ENCODE data around the gene POLD2. TPM values are rescaled to one million over a fixed set of nuclear protein-coding genes. Genes with fewer than 3 reads are reported as not detected.

Gene POLD2
- total and polyA plus RNA-seq, 2 of the 13 experiments (the other 11 are each of a cell fraction or from before 2014, with no cell fraction given) = 87.6 to 95.1 TPM

GRCh38 chr7:44139311-44140010 is 16.1 kb upstream of the POLD2 start (continued):
- no peak for TF ChIP-seq ZNF768 (CRISPR knock-in tag; IDR thresholded peaks at IDR 0.05)
- no peak for TF ChIP-seq PAWR (CRISPR knock-in tag; IDR thresholded peaks at IDR 0.05; ENCODE audit: borderline replicate concordance)
- TF ChIP-seq RFX1 (IDR thresholded peaks at IDR 0.05) = no peak
- no peak for TF ChIP-seq AGO2 (optimal IDR thresholded peaks at IDR 0.05; ENCODE audit: low read depth, low read length)
- TF ChIP-seq FLYWCH1 (CRISPR knock-in tag; IDR thresholded peaks at IDR 0.05) = no peak

DNA sequence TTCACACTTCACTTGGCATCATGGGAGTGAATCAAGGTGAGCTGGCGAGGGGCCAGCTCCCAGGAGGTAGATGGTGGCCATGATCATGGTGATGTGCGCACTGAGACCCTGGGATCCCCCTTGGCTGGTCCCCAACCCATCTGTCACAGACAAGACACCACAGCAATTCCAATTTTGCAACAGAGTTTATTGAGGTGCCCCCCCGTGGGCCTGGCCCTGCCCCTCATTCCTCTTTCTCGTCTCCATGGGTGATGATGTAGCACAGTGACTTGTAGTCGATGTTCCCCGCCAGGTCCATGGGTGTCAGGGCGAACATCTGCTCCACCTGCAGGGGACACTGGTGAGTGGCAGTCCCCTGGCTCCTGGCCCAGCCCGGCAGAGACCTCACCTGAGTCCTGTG is 15.3 kb upstream of the POLD2 start:
- no TSS peak for BruUV-seq (replicated peaks)
- in situ Hi-C loops (cut with HindIII; ENCODE audit: extremely low pct_ligation_motif_present, low pct_unique_long_range_greater_than_20kb) = no loop called here
- no peak for TF ChIP-seq SNRNP70 (IDR thresholded peaks at IDR 0.05; ENCODE audit: low read depth, low read length)
- no peak for TF ChIP-seq BORCS8-MEF2B (CRISPR knock-in tag; IDR thresholded peaks at IDR 0.05)
- no peak for TF ChIP-seq THAP7 (CRISPR knock-in tag; IDR thresholded peaks at IDR 0.05)
- no peak for TF ChIP-seq CREM (IDR thresholded peaks at IDR 0.05)
- TF ChIP-seq CREM (CRISPR knock-in tag; IDR thresholded peaks at IDR 0.05) = no peak
- no peak for TF ChIP-seq SP140L (CRISPR knock-in tag; IDR thresholded peaks at IDR 0.05; ENCODE audit: borderline replicate concordance)
- no peak for TF ChIP-seq KLF12 (CRISPR knock-in tag; IDR thresholded peaks at IDR 0.05; ENCODE audit: borderline replicate concordance)
- peak; percentile 36 for TF ChIP-seq CTCF (CRISPR knock-in tag; IDR thresholded peaks at IDR 0.05)
- TF ChIP-seq, protein P1, sequence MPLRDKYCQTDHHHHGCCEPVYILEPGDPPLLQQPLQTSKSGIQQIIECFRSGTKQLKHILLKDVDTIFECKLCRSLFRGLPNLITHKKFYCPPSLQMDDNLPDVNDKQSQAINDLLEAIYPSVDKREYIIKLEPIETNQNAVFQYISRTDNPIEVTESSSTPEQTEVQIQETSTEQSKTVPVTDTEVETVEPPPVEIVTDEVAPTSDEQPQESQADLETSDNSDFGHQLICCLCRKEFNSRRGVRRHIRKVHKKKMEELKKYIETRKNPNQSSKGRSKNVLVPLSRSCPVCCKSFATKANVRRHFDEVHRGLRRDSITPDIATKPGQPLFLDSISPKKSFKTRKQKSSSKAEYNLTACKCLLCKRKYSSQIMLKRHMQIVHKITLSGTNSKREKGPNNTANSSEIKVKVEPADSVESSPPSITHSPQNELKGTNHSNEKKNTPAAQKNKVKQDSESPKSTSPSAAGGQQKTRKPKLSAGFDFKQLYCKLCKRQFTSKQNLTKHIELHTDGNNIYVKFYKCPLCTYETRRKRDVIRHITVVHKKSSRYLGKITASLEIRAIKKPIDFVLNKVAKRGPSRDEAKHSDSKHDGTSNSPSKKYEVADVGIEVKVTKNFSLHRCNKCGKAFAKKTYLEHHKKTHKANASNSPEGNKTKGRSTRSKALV (CRISPR knock-in tag; IDR thresholded peaks at IDR 0.05) = no peak
- no peak for TF ChIP-seq GLMP (CRISPR knock-in tag; IDR thresholded peaks at IDR 0.05; ENCODE audit: borderline replicate concordance)
- TF ChIP-seq STAG1 (CRISPR knock-in tag; IDR thresholded peaks at IDR 0.05) = peak; percentile 17; the same call in 1 of the 2 replicates

More for the DNA sequence above, 15.3 kb upstream of the POLD2 start:
- FAIRE-seq (no peak), DNase-seq (ENCODE audit: low spot score) (no peak), ATAC-seq (peak; percentile 72)
- 18% methylated on average over 8 of the region's 8 CpGs for whole genome bisulfite sequencing (ENCODE audit: low lambda C conversion rate)
- Histone ChIP-seq H3K4me2 (ENCODE audit: low read depth, low read length) (no peak overlapping the region), H2AFZ (ENCODE audit: low read length) (no peak overlapping the region), H3K9ac (ENCODE audit: insufficient read depth, low read depth, low read length) (no peak overlapping the region), H3K79me2 (ENCODE audit: insufficient read depth, low read length) (no peaks in the 10 kb centered on the region), H3K27me3 (ENCODE audit: control insufficient read depth in 1 of 2, insufficient read depth in 2 of 2, low read length in 2 of 2) (peaks cover 0 to 3% of the 10 kb centered on the region in 2 experiments; a peak in 1 of 5 replicates), H4K20me1 (ENCODE audit: insufficient read depth, low read length) (no peaks in the 10 kb centered on the region), H3K9me3 (ENCODE audit: low read length) (no peaks in the 10 kb centered on the region), H3K4me3 (replicated peaks in 1 of 3; ENCODE audit: insufficient read depth in 1 of 3, low read depth in 2 of 3, low read length in 3 of 3) (no peak overlapping the region), H3K36me3 (replicated peaks in 1 of 2; ENCODE audit: control insufficient read depth in 1 of 2, insufficient read depth in 2 of 2, low read length in 2 of 2) (no peaks in the 10 kb centered on the region), H3K27ac (ENCODE audit: extremely low read length, insufficient read depth, low read length) (no peak overlapping the region), H3K4me1 (ENCODE audit: insufficient read depth, low read length) (no peaks in the 10 kb centered on the region)
- ChIA-PET CTCF (ENCODE audit: low intra/inter-chr PET ratio, low total read pairs) (no interaction called here), POLR2A (no interaction called here)
- intact Hi-C loops (cut with micrococcal nuclease; ENCODE audit: unreplicated experiment) = loop anchor here (10.0 kb wide), 1 partner anchor 56 kb away; no protein-coding TSS in a partner anchor
